ENCODE data around the gene GPR157. TPM values are rescaled to one million over a fixed set of nuclear protein-coding genes. Genes with fewer than 3 reads are reported as not detected.

The GPR157 gene
- total and polyA plus RNA-seq, 2 of the 13 experiments (the other 11 are each of a cell fraction or from before 2014, with no cell fraction given): 10.1 to 19.2 TPM

GRCh38 chr1:9161342-9161741 lies 32.4 kb upstream of the GPR157 start:
- peaks cover 94% of the 10 kb centered on the region for H3K79me2 ChIP-seq (ENCODE audit: insufficient read depth, low read length)

More at GRCh38 chr1:9161342-9161741, 32.4 kb upstream of the GPR157 start:
- Histone ChIP-seq H3K27me3 (ENCODE audit: control insufficient read depth in 1 of 2, insufficient read depth in 2 of 2, low read length in 2 of 2) (no peaks in the 10 kb centered on the region), H3K9ac (ENCODE audit: insufficient read depth, low read depth, low read length) (no peak overlapping the region), H3K27ac (ENCODE audit: extremely low read length, insufficient read depth, low read length) (no peak overlapping the region), H3K4me2 (ENCODE audit: low read depth, low read length) (no peak overlapping the region), H3K9me3 (ENCODE audit: low read length) (no peaks in the 10 kb centered on the region), H3K4me3 (replicated peaks in 1 of 3; ENCODE audit: insufficient read depth in 1 of 3, low read depth in 2 of 3, low read length in 3 of 3) (no peak overlapping the region), H3K4me1 (ENCODE audit: insufficient read depth, low read length) (peaks cover 60% of the 10 kb centered on the region), H4K20me1 (ENCODE audit: insufficient read depth, low read length) (peaks cover 86% of the 10 kb centered on the region), H2AFZ (ENCODE audit: low read length) (no peak overlapping the region), H3K36me3 (replicated peaks in 1 of 2; ENCODE audit: control insufficient read depth in 1 of 2, insufficient read depth in 2 of 2, low read length in 2 of 2) (peaks cover 7 to 24% of the 10 kb centered on the region in 2 experiments; a peak in 4 of 5 replicates)
- DNase-seq (ENCODE audit: low spot score) (no peak), FAIRE-seq (no peak), ATAC-seq (no peak)
- in situ Hi-C loops (cut with HindIII; ENCODE audit: extremely low pct_ligation_motif_present, low pct_unique_long_range_greater_than_20kb) (no loop called here), intact Hi-C loops (cut with micrococcal nuclease; ENCODE audit: unreplicated experiment) (no loop called here)
- no TSS peak for BruUV-seq (replicated peaks)
- CTCF ChIA-PET (ENCODE audit: low intra/inter-chr PET ratio, low total read pairs): no interaction called here
- POLR2A ChIA-PET: interaction anchor here (2.3 kb wide), 1 partner anchor 88 kb away, joined by 7 read pairs; no protein-coding TSS in a partner anchor
- TF ChIP-seq RFXAP (CRISPR knock-in tag; IDR thresholded peaks at IDR 0.05; ENCODE audit: borderline replicate concordance): no peak
- no peak for TF ChIP-seq KLF16 (CRISPR knock-in tag; IDR thresholded peaks at IDR 0.05)
- TF ChIP-seq, protein P1, sequence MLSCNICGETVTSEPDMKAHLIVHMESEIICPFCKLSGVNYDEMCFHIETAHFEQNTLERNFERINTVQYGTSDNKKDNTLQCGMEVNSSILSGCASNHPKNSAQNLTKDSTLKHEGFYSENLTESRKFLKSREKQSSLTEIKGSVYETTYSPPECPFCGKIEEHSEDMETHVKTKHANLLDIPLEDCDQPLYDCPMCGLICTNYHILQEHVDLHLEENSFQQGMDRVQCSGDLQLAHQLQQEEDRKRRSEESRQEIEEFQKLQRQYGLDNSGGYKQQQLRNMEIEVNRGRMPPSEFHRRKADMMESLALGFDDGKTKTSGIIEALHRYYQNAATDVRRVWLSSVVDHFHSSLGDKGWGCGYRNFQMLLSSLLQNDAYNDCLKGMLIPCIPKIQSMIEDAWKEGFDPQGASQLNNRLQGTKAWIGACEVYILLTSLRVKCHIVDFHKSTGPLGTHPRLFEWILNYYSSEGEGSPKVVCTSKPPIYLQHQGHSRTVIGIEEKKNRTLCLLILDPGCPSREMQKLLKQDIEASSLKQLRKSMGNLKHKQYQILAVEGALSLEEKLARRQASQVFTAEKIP (CRISPR knock-in tag; IDR thresholded peaks at IDR 0.05; ENCODE audit: borderline replicate concordance): no peak
- TF ChIP-seq, protein P2, sequence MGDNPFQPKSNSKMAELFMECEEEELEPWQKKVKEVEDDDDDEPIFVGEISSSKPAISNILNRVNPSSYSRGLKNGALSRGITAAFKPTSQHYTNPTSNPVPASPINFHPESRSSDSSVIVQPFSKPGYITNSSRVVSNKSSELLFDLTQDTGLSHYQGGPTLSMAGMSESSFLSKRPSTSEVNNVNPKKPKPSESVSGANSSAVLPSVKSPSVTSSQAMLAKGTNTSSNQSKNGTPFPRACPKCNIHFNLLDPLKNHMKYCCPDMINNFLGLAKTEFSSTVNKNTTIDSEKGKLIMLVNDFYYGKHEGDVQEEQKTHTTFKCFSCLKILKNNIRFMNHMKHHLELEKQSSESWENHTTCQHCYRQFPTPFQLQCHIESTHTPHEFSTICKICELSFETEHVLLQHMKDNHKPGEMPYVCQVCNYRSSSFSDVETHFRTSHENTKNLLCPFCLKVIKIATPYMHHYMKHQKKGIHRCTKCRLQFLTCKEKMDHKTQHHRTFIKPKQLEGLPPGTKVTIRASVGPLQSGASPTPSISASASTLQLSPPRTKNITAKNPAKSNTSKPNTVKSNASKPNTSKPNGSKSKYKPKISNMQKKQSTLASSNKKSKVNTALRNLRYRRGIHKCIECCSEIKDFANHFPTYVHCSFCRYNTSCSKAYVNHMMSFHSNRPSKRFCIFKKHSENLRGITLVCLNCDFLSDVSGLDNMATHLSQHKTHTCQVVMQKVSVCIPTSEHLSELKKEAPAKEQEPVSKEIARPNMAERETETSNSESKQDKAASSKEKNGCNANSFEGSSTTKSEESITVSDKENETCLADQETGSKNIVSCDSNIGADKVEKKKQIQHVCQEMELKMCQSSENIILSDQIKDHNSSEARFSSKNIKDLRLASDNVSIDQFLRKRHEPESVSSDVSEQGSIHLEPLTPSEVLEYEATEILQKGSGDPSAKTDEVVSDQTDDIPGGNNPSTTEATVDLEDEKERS (CRISPR knock-in tag; IDR thresholded peaks at IDR 0.05): no peak
- WGBS (ENCODE audit: low lambda C conversion rate): 91% methylated on average over 6 of the region's 6 CpGs

All from HepG2 (cell line).